ENCODE measurements around the gene ZSCAN20.

- TF ChIP-seq, protein P1, sequence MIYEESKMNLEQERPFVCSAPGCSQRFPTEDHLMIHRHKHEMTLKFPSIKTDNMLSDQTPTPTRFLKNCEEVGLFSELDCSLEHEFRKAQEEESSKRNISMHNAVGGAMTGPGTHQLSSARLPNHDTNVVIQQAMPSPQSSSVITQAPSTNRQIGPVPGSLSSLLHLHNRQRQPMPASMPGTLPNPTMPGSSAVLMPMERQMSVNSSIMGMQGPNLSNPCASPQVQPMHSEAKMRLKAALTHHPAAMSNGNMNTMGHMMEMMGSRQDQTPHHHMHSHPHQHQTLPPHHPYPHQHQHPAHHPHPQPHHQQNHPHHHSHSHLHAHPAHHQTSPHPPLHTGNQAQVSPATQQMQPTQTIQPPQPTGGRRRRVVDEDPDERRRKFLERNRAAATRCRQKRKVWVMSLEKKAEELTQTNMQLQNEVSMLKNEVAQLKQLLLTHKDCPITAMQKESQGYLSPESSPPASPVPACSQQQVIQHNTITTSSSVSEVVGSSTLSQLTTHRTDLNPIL (CRISPR knock-in tag; IDR thresholded peaks at IDR 0.05; ENCODE audit: low read depth), result no peak
- TF ChIP-seq ESRRG (CRISPR knock-in tag; IDR thresholded peaks at IDR 0.05), result no peak
- no peak for TF ChIP-seq SNAI2 (CRISPR knock-in tag; IDR thresholded peaks at IDR 0.05)
- TF ChIP-seq ZC3H10 (CRISPR knock-in tag; IDR thresholded peaks at IDR 0.05), result no peak
- TF ChIP-seq ISL1 (CRISPR knock-in tag; IDR thresholded peaks at IDR 0.05), result no peak
- TF ChIP-seq GLIS3 (CRISPR knock-in tag; IDR thresholded peaks at IDR 0.05), result no peak
- TF ChIP-seq PATZ1 (CRISPR knock-in tag; IDR thresholded peaks at IDR 0.05; ENCODE audit: borderline replicate concordance), result no peak
- TF ChIP-seq ZFP3 (CRISPR knock-in tag; IDR thresholded peaks at IDR 0.05), result no peak
- TF ChIP-seq ZFP30 (CRISPR knock-in tag; IDR thresholded peaks at IDR 0.05), result no peak
- no peak for TF ChIP-seq OSR1 (CRISPR knock-in tag; IDR thresholded peaks at IDR 0.05)
Measured at GRCh38 chr1:33519240-33519884, 46.9 kb downstream of the ZSCAN20 start.

All from SK-N-SH treated with all-trans-retinoic acid at 6 μM for 48 hours (cell line).